ENCODE data around the gene ATXN7.

Gene ATXN7

DNA sequence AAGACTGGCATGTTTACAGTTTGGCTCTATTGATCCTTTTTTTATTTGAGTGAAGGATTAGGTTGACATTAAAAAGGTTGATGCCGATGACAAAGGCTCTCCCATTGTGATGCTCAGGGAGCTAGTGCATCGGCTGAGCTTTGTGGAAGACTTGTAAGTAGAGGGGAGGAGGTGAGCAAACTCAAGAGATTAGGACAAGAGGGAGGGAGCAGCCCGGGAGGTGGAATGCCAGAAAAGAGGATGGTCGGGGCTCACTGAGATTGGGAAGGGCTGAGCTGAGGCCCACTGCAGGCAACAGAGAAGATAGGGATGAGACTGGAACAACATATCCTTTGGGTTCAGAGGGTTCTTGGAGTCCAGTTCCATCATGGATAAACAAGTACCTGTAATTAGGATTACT lies 186.2 kb downstream of the ATXN7 start:
- TF ChIP-seq, protein P1, sequence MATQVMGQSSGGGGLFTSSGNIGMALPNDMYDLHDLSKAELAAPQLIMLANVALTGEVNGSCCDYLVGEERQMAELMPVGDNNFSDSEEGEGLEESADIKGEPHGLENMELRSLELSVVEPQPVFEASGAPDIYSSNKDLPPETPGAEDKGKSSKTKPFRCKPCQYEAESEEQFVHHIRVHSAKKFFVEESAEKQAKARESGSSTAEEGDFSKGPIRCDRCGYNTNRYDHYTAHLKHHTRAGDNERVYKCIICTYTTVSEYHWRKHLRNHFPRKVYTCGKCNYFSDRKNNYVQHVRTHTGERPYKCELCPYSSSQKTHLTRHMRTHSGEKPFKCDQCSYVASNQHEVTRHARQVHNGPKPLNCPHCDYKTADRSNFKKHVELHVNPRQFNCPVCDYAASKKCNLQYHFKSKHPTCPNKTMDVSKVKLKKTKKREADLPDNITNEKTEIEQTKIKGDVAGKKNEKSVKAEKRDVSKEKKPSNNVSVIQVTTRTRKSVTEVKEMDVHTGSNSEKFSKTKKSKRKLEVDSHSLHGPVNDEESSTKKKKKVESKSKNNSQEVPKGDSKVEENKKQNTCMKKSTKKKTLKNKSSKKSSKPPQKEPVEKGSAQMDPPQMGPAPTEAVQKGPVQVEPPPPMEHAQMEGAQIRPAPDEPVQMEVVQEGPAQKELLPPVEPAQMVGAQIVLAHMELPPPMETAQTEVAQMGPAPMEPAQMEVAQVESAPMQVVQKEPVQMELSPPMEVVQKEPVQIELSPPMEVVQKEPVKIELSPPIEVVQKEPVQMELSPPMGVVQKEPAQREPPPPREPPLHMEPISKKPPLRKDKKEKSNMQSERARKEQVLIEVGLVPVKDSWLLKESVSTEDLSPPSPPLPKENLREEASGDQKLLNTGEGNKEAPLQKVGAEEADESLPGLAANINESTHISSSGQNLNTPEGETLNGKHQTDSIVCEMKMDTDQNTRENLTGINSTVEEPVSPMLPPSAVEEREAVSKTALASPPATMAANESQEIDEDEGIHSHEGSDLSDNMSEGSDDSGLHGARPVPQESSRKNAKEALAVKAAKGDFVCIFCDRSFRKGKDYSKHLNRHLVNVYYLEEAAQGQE (IDR thresholded peaks at IDR 0.05; ENCODE audit: insufficient read depth in 1 of 2, low read depth in 2 of 2, low read length in 2 of 2), result no peak
- TF ChIP-seq TAF1 (IDR thresholded peaks at IDR 0.05; ENCODE audit: borderline replicate concordance, insufficient read depth, low read length), result no peak
- TF ChIP-seq POLR2AphosphoS5 (IDR thresholded peaks at IDR 0.05; ENCODE audit: low read depth, low read length), result no peak
- TF ChIP-seq FOXP2 (optimal IDR thresholded peaks at IDR 0.05; ENCODE audit: borderline replicate concordance, extremely low read depth, extremely low read length, insufficient read depth), result no peak
- no peak for TF ChIP-seq SIN3A (IDR thresholded peaks at IDR 0.05; ENCODE audit: borderline replicate concordance, insufficient read depth, low read length)

Measured in PFSK-1 (cell line).